HG03439 (cell line): ENCODE data around the gene TTC1.
"Not testable (repeated sequence)": the region's sequence is repeated elsewhere in the genome, so short reads cannot be mapped to it uniquely, and the experiment has no call there.

ENCODE experiments used
- ATAC-seq: cut with Tn5 transposase; IDR thresholded peaks from one replicate; pipeline ENCODE4 v1.9.1; 2021; ENCODE audit warnings: mild to moderate bottlenecking, moderate library complexity; ENCODE audit not compliant: unreplicated experiment

Gene TTC1, protein sequence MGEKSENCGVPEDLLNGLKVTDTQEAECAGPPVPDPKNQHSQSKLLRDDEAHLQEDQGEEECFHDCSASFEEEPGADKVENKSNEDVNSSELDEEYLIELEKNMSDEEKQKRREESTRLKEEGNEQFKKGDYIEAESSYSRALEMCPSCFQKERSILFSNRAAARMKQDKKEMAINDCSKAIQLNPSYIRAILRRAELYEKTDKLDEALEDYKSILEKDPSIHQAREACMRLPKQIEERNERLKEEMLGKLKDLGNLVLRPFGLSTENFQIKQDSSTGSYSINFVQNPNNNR

GRCh38 chr5:160008877-160009590, at the start of gene TTC1:
Gene TTC1 (plus strand): TSS chr5:160009139. CDS start chr5:160010529, 1,390 bp downstream.
- peak; percentile 98 for ATAC-seq

DNA sequence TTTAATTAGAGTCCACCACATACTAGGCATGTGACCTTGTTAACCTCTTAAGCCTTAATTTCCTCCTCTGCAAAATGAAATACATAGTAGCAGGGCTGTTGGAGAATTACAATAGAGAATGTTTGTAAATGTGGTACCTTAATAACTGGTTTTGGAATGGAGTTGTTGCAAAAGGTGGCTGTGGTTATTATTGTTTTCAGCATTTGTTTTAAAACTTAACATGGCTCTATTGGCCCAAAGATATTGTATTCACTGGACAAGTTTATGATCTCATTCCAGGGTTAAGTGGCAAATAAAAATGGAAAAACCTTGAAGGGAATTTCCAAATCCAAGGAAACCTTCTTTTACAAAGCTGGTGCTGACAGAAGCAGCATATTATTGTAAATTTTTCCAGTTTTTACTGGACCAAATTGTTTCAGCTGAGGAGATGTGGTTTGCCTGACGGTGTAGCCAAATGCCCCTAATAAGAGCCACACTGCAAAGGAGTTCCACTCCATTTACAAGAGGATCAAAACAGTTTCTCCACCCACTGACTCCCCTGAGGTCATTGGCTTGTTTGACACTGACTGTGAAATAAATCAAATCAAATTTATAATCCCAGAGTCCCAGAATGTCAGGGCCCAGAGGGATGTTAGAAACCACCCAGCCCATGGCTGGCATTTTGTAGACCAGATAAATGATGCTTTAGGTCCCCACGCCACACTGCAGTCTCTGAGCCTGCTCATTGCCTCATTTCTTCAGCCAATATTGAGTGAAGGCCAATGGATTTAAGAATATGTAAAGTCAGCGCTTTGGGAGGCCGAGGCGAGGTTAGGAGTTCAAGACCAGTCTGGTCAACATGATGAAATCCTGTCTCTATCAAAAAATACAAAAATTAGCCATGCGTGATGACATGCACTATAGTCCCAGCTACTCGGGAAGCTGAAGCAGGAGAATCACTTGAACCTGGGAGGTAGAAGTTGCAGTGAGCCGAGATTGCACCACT, 47.5 kb upstream of the TTC1 start:
- ATAC-seq: no peak

- ATAC-seq: no peak
These were observed 46.7 kb upstream of the TTC1 start for GRCh38 chr5:159962214-159962613.

- no peak for ATAC-seq
These were observed 45.0 kb upstream of the TTC1 start for GRCh38 chr5:159963935-159964334.

DNA sequence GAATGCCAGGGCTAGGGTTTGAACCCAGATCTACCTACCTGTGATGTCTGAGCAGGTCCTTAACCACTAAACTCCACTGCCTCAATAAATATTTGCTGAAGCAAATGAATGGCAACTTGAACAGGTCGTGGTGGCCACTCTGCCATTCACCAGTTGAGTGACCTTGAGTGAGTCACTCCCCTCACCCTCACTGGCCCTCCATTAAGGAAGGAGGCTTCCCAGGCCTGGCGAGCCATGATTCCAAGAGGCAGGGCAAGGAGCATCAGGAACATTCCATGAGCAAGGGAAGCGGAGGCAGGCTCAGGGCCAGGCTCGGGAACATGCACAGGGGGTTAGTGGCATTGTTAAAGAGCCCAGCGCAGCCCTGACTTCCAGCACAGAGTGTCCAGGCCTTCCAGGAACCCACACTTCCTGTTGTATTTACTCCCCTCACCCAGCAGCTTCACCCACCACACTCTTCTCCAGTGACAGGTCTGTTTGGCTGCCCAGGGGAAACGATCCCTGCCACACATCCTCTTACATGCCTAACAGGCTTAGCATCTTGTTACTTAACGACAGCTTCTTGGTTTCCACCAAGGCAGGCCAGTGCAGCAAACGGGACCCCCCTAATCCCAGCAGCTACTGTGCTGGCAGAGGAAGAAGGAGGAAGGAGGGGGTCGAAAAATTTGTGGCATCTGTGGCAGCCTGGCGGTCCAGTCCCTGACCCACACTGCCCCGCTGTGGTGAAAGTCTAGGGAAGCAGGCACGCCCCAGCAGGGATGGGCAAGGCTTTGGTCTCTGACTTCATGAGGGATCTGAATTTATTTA, 43.7 kb upstream of the TTC1 start:
- ATAC-seq: no peak

GRCh38 chr5:159965838-159966128, 43.2 kb upstream of the TTC1 start:
- not testable (repeated sequence) for ATAC-seq

DNA sequence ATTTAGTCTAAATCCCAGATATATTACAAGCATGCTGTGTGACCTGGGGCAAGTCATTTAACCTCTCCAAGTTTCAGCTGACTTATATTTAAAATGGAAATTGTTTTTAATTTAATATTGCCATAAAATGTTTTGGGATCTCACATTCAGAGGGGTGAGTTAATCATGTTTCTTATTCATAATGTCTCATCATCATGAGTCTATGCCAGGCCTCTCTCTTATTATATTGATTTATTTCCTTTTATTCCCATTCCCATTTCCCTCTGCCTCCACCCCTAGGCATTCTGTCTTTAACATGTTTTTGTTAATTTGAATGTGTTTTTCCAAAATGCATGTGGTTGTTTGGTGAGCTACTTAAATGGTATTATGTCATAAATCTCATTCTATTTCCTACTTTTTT, 39.0 kb upstream of the TTC1 start:
- no peak for ATAC-seq

DNA sequence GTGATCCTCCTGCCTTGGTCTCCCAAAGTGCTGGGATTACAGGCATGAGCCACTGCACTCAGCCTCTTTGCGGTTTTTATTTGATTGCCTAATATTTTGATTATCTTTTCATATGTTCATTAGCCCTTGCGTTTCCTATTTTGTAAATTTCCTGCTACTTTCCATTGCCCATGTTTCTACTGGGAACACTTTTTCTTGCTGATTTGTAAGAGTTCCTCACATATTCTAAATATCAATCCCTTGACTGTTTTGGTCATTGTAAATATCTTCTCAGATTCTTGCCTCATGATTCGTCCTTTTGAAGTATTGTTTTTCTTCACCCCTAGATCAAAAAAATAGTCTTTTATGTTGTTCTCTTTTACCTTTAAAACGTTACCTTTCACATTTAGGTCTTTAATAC, 37.9 kb upstream of the TTC1 start:
- ATAC-seq: no peak

DNA sequence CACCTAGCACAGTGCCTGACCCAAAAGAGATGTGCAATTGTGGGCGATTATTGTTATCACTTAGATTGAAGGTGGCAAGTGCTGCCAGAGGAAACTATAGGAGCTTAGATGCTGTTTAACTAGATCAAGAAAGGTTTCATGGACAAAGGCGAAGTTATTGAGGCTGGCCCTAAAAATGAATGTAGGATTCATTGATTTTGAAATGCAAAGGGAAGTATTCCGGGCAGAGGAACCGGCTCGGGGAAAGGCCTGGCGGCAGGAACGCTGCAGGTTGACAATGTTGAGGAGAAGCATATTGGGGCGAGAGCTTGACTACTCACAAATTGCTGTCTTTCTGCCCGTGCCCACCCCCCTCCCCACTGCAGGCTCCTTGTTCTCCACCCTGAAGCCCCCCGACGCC, 37.4 kb upstream of the TTC1 start:
- no peak for ATAC-seq

GRCh38 chr5:159971931-159972461, 36.9 kb upstream of the TTC1 start:
- ATAC-seq: no peak

DNA sequence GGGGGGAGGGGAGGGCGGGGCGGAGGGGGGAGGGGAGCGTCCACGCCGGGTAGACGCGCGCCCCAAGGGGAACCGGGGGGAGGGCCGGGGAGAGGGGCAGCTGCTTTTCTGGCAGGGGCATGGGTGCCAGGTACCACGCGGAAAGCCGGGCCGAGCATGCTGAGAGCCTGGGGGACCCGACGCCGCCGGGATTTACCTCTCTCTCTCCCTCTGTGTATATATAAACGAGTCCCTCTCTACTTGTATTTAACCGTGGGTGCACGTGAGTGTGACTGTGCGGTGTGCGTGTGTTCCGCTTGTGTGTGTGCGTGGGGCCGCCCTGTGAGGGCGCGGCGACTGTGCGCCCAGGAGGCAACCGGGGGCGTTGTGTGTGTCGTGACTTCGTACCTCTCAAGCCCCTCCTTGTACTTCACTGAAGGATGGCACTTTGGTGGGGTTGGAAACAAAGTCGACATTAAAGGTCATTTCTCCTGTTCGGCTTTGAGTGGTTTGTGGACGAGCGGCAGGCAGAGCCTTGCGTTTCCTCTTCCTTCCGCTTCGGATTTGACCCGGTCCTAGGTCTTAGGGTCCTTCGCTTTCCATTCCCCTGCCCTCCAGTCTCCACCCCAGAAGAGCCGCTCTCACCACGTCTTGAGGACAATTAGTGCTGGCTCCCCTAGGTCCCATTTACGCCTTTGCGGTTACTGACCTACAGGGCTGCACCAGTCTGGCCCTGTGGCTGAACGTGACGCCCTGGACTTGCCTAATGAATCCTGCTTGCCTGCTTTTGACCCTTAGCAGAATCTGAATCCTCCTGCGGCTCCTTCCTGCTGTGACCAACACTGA, 36.2 kb upstream of the TTC1 start:
- no peak for ATAC-seq

- ATAC-seq: no peak
These were observed 33.4 kb upstream of the TTC1 start for GRCh38 chr5:159975462-159976019.

GRCh38 chr5:159976921-159977320, 32.0 kb upstream of the TTC1 start:
- no peak for ATAC-seq

- no peak for ATAC-seq
These were observed 30.6 kb upstream of the TTC1 start for GRCh38 chr5:159978358-159978757.

- ATAC-seq: no peak
These were observed 26.3 kb upstream of the TTC1 start for GRCh38 chr5:159982421-159983173.

GRCh38 chr5:159987031-159987674, 21.8 kb upstream of the TTC1 start:
- peak; percentile 91 for ATAC-seq

DNA sequence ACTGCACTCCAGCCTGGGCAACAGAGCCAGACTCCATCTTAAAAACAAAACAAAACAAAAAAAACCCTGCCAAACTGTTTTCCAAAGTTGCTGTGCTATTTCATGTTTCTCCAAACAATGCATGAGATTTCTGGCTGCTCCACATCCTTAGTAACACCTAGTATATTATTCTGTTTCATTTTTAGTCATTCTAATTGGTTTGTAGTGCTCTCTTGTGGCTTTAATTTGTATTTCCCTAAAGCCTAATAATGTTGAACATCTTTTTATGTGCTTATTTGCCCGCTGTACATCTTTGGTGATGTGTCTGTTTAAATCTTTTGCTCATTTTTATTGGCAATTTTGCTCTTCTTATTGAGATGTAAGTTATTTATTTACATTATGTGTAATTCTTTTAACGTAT, 18.4 kb upstream of the TTC1 start:
- ATAC-seq: no peak

DNA sequence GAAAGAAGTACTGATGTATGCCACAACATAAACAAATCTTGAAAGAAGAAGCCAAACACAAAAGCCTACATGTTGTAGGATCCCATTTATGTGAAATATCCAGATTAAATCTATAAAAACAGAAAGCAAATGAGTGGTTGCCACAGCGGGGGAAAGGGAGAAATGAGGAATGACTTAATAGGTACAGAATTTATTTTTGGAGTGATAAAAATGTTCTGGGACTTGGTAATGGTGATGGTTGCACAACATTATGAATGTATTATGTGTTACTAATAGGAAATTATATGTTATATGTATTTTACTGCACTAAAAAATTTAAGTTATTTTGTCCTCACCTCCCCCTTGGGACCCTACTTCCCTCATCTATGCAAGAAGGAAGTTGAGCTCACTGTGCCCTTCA, 16.4 kb upstream of the TTC1 start:
- no peak for ATAC-seq
